ENCODE data around the gene BICD1.

BICD1 gene

GRCh38 chr12:32281098-32281497, 174.5 kb downstream of the BICD1 start:
- no peak for DNase-seq (ENCODE audit: low read depth, low spot score)

GRCh38 chr12:32284561-32284960, 177.9 kb downstream of the BICD1 start:
- no peak for DNase-seq (ENCODE audit: low read depth, low spot score)

- DNase-seq (ENCODE audit: low read depth, low spot score), result no peak
These were observed 178.4 kb downstream of the BICD1 start for GRCh38 chr12:32285021-32285420.

GRCh38 chr12:32285489-32285888, 178.8 kb downstream of the BICD1 start:
- no peak for DNase-seq (ENCODE audit: low read depth, low spot score)

GRCh38 chr12:32290411-32290810, 183.8 kb downstream of the BICD1 start:
- no peak for DNase-seq (ENCODE audit: low read depth, low spot score)

GRCh38 chr12:32292151-32292550, 185.5 kb downstream of the BICD1 start:
- DNase-seq (ENCODE audit: low read depth, low spot score), result no peak

GRCh38 chr12:32293808-32294419, 187.3 kb downstream of the BICD1 start:
- DNase-seq (ENCODE audit: low read depth, low spot score), result no peak

- DNase-seq (ENCODE audit: low read depth, low spot score), result no peak
These were observed 189.9 kb downstream of the BICD1 start for GRCh38 chr12:32296567-32296966.

- no peak for DNase-seq (ENCODE audit: low read depth, low spot score)
These were observed 192.3 kb downstream of the BICD1 start for GRCh38 chr12:32298917-32299316.

GRCh38 chr12:32301216-32301615, 194.6 kb downstream of the BICD1 start:
- no peak for DNase-seq (ENCODE audit: low read depth, low spot score)

- no peak for DNase-seq (ENCODE audit: low read depth, low spot score)
These were observed 195.8 kb downstream of the BICD1 start for GRCh38 chr12:32302218-32303173.

GRCh38 chr12:32303174-32303549, 196.5 kb downstream of the BICD1 start:
- DNase-seq (ENCODE audit: low read depth, low spot score), result no peak

GRCh38 chr12:32305163-32305562, 198.5 kb downstream of the BICD1 start:
- no peak for DNase-seq (ENCODE audit: low read depth, low spot score)

- no peak for DNase-seq (ENCODE audit: low read depth, low spot score)
These were observed 200.7 kb downstream of the BICD1 start for GRCh38 chr12:32307326-32307725.

- DNase-seq (ENCODE audit: low read depth, low spot score), result no peak
These were observed 203.4 kb downstream of the BICD1 start for GRCh38 chr12:32309811-32310736.

GRCh38 chr12:32312049-32312670, 205.5 kb downstream of the BICD1 start:
- no peak for DNase-seq (ENCODE audit: low read depth, low spot score)

- no peak for DNase-seq (ENCODE audit: low read depth, low spot score)
These were observed 215.7 kb downstream of the BICD1 start for GRCh38 chr12:32322354-32322753.

- DNase-seq (ENCODE audit: low read depth, low spot score), result no peak
These were observed 224.5 kb downstream of the BICD1 start for GRCh38 chr12:32331133-32331532.

- no peak for DNase-seq (ENCODE audit: low read depth, low spot score)
These were observed 225.8 kb downstream of the BICD1 start for GRCh38 chr12:32332446-32332845.

GRCh38 chr12:32334371-32334777, 227.7 kb downstream of the BICD1 start:
- DNase-seq (ENCODE audit: low read depth, low spot score), result no peak

- DNase-seq (ENCODE audit: low read depth, low spot score), result no peak
These were observed 229.6 kb downstream of the BICD1 start for GRCh38 chr12:32336261-32336660.
